ENCODE measurements around the gene RAB1A. TPM values are rescaled to one million over a fixed set of nuclear protein-coding genes. Genes with fewer than 3 reads are reported as not detected.
A peak's percentile ranks its signal among the peaks of the same experiment; 100 is the strongest.
"Not testable (repeated sequence)": the region's sequence is repeated elsewhere in the genome, so short reads cannot be mapped to it uniquely, and the experiment has no call there.

Gene RAB1A
- polyA plus RNA-seq (2011; rRNA removed) (215 and 292 TPM in 2 replicates), polyA minus RNA-seq (2011; rRNA and poly(A)+ RNA removed) (63.2 and 80.4 TPM in 2 replicates)

DNA sequence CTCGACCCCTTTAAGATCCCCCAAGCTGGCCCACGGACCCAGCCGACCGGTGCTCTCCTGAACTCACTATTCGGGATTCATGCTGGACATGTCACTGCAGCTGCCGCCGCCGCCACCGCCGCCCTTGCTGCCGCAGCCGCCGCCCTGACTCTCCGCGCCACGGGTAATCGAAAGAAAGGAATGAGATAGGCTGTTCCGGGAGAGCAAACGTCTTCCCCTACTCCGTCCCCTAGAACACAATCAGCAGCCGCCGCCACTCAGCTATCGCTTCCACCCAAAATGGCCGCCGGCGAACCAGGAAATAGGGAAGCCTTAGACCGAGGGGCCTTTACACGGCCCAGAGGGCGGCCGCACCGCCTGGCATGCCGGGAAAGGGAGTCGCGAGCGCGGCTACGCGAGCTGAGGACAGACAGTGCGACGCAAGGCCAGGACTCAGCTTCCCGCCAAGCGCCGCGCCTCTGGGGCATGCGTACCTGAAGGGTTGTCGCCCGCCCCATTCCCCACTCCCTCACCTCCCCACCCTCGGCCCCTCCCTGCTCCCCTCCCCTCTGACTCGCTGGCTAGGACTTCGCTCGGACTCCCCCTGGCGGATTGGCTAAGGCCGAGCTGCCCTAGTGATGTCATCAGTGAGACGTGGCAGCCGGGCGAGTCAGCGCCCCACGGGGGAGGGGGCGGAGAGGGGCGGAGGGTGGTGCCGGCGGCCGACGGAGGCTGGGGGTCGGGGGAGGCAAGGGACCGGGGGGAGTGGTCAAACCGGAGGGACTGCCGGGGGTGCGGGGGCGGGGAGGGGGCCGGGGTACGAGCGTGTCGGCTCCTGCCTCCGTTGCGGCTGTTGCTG lies at the start of gene RAB1A:
RAB1A (minus strand) TSS at position 281 of the 838 bp plus-strand sequence; CDS start at position 90, 191 bp downstream.
- DNase-seq (ENCODE audit: low read depth, low spot score) = peak; percentile 99
- H3K4me3 ChIP-seq (ENCODE audit: low read depth, low read length) = peak within 1 kb of the TSS; percentile 93
- peak within 1 kb of the TSS; percentile 90 for H3K27ac ChIP-seq (ENCODE audit: low read depth, low read length)
- no peaks in the 10 kb centered on the region; the same call in 1 of the 2 replicates for H3K9me3 ChIP-seq (ENCODE audit: control insufficient read depth, insufficient read depth, low read length)
- peak; percentile 25; the same call in 1 of the 2 replicates for TF ChIP-seq CTCF (IDR thresholded peaks at IDR 0.05; ENCODE audit: low read depth, low read length)
- CTCF ChIA-PET = interaction anchor here (0.6 to 1.4 kb wide), 13 partner anchors 9 to 591 kb away, joined by 3 to 6 read pairs (median 4); no protein-coding TSS in a partner anchor
- no peaks in the 10 kb centered on the region for H3K27me3 ChIP-seq (ENCODE audit: control insufficient read depth, insufficient read depth, low read length)
- POLR2A ChIA-PET = interaction anchor here (0.5 to 1.6 kb wide), 20 partner anchors 11 to 306 kb away, joined by 3 to 11 read pairs (median 4); partner anchors contain the start of genes ACTR2 and CEP68

DNA sequence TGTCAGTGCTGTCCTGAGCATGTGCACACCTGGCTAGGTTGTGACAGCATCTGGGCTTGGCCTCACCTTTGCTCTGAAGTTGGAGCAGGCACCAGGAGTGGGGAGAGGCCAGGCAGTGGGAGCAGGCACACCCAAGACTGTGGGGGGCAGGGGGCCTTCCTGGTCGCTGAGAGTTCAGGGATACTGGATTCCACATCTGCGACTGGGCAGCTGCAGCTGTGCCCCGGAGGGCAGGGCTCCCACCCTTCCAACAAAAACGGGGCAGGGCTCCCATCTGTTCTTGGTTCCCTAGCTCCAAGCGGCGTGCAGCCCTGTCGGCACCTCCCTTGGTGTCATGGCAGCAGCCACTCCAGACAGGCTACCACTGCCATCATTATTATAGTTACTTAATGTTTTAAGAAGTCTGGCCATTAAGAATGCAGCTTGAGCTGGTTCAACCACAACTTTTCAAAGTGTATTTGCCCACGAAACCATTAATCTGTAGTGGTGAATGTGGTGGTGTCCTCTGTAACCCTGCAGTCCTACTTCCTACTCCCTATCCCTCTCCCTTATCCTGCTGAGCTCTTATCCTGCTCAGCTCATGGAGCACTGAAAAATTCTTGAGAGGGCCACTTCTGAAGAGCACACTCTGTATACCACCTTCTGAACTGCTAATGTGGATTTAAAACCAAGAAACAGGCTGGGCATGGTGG lies 48.0 kb upstream of the RAB1A start:
- ChIA-PET CTCF (interaction anchor here (5.4 kb wide), 1 partner anchor 9 kb away, joined by 34 read pairs; no protein-coding TSS in a partner anchor), POLR2A (interaction anchor here (0.6 kb wide), 1 partner anchor 69 kb away, joined by 3 read pairs; no protein-coding TSS in a partner anchor)
- Histone ChIP-seq H3K27ac (ENCODE audit: low read depth, low read length) (no peak overlapping the region), H3K4me3 (ENCODE audit: low read depth, low read length) (no peak overlapping the region), H3K27me3 (ENCODE audit: control insufficient read depth, insufficient read depth, low read length) (peaks cover 2% of the 10 kb centered on the region), H3K9me3 (ENCODE audit: control insufficient read depth, insufficient read depth, low read length) (no peaks in the 10 kb centered on the region)
- DNase-seq (ENCODE audit: low read depth, low spot score) = no peak
- TF ChIP-seq CTCF (IDR thresholded peaks at IDR 0.05; ENCODE audit: low read depth, low read length) = no peak

DNA sequence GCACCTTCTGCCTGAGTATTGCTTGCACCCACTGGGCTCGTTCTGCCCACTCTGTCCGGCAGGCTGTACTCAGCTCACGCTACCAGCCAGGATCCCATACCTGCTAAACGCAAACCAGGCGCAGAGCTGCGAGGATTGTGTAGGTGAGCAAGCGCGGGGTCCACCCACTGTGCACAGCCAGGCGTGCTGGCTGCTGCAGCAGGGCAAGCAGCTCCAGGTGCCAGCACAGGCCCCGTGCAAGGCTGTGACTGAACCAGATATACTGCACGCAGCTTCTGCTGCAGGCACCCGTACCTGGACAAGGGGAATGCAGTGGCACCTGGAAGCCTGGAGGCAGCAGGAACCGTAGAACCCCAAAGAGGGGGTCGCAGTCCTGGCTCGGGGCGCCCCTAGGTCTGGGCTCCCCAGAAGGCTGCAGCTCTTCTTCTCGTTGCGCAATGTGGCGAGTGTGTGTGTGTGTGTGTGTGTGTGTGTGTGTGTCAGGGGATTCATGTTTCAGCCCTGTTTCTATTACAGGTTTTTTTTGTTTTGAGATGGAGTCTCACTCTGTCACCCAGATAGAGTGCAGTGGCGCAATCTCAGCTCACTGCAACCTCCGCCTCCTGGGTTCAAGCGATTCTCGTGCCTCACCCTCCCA lies 46.1 kb upstream of the RAB1A start:
- Histone ChIP-seq H3K27me3 (ENCODE audit: control insufficient read depth, insufficient read depth, low read length) (peaks cover 2% of the 10 kb centered on the region), H3K9me3 (ENCODE audit: control insufficient read depth, insufficient read depth, low read length) (no peaks in the 10 kb centered on the region), H3K4me3 (ENCODE audit: low read depth, low read length) (no peak overlapping the region), H3K27ac (ENCODE audit: low read depth, low read length) (no peak overlapping the region)
- ChIA-PET CTCF (interaction anchor here (0.5 to 5.4 kb wide), 2 partner anchors 11 to 1304 kb away, joined by 3 to 34 read pairs; no protein-coding TSS in a partner anchor), POLR2A (interaction anchor here (1.2 kb wide), 2 partner anchors 17 to 46 kb away, joined by 3 to 4 read pairs; partner anchors contain the start of gene RAB1A)
- TF ChIP-seq CTCF (IDR thresholded peaks at IDR 0.05; ENCODE audit: low read depth, low read length) = no peak
- DNase-seq (ENCODE audit: low read depth, low spot score) = no peak

GRCh38 chr2:65174031-65174430 lies 44.1 kb upstream of the RAB1A start:
- peak; percentile 13 for DNase-seq (ENCODE audit: low read depth, low spot score)
- H3K4me3 ChIP-seq (ENCODE audit: low read depth, low read length); H3K27ac ChIP-seq (ENCODE audit: low read depth, low read length); POLR2A ChIA-PET; H3K27me3 ChIP-seq (ENCODE audit: control insufficient read depth, insufficient read depth, low read length); H3K9me3 ChIP-seq (ENCODE audit: control insufficient read depth, insufficient read depth, low read length): not testable (repeated sequence)
- CTCF ChIA-PET = interaction anchor here (5.4 kb wide), 1 partner anchor 13 kb away, joined by 34 read pairs; no protein-coding TSS in a partner anchor

Data from AG04450 (cell line).